Measurements from ENCODE around the gene CAMK1D. TPM values are rescaled to one million over a fixed set of nuclear protein-coding genes. Genes with fewer than 3 reads are reported as not detected.

CAMK1D gene
- total RNA-seq, 1 experiment from 2014 or later, result 6.3 TPM

DNA sequence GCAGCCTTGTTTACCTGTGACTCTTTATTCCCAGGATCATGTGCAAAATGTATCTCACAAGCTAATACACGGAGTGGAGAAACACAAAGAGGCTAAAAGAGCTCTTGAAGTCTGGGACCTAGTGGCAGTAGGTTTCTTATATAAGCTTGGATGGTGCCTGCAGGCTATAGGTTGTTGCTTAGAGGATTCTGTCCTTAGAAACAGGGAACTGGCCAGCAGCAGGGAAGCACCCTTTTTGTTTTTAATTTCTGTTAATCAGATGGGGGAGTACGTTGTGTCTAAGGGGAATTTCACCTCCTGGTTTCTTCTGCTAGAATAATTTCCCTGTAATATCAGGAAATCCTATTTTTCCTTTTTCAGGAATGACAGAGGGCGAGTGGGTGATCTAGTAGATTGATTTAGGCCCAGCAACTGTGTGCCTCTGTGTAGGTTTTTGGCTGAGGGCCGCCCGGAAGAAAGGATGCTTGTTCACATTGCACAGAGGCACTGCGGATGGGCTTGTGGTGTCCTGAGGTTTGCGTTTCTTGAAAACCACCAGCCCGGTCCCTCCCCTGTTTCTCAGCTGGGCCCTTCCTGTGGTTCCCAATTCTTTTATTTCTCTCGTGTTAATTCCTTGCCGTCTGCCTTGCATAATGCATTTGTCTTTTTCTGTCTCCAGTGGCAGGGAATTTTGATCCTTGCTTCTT is 158.0 kb downstream of the CAMK1D start:
- Histone ChIP-seq H4K20me1 (ENCODE audit: control insufficient read depth, insufficient read depth, insufficient read length) (no peaks in the 10 kb centered on the region), H3K79me1 (ENCODE audit: insufficient read depth, low read depth, low read length, poor library complexity, severe bottlenecking) (no peaks in the 10 kb centered on the region), H3K4ac (ENCODE audit: low read depth, low read length) (no peak overlapping the region), H4K5ac (ENCODE audit: insufficient read length, low read depth, low read length) (no peak overlapping the region), H2BK120ac (ENCODE audit: low read depth, low read length, poor library complexity, severe bottlenecking) (no peak overlapping the region), H3K27me3 (ENCODE audit: insufficient read depth, low read length) (no peaks in the 10 kb centered on the region), H2BK5ac (ENCODE audit: insufficient read length, low read length) (no peak overlapping the region), H2BK12ac (ENCODE audit: insufficient read length, low read depth, low read length) (no peak overlapping the region), H3K9me3 (ENCODE audit: control insufficient read depth, low read depth, low read length) (no peaks in the 10 kb centered on the region), H3K14ac (ENCODE audit: insufficient read depth, low read length) (no peak overlapping the region; the same call in 1 of the 2 replicates), H3K23ac (ENCODE audit: insufficient read length, low read depth, low read length) (no peak overlapping the region), H2BK15ac (ENCODE audit: low read depth, low read length) (no peak overlapping the region), H3K4me2 (ENCODE audit: insufficient read depth, insufficient read length, low read length) (no peak overlapping the region), H4K8ac (replicated peaks; ENCODE audit: insufficient read length, low read depth, low read length) (no peak overlapping the region), H3K23me2 (ENCODE audit: insufficient read length, low read depth, low read length, poor library complexity, severe bottlenecking) (no peaks in the 10 kb centered on the region), H2AK5ac (ENCODE audit: insufficient read length, low read length) (no peak overlapping the region), H2AFZ (ENCODE audit: low read length) (no peak overlapping the region), H3K27ac (ENCODE audit: insufficient read length, low read depth, low read length) (no peak overlapping the region), H3K18ac (ENCODE audit: insufficient read length, low read depth, low read length) (no peak overlapping the region), H2BK20ac (ENCODE audit: low read depth, low read length, poor library complexity, severe bottlenecking) (no peak overlapping the region), H3T11ph (ENCODE audit: low read length) (no peak overlapping the region), H3K4me1 (ENCODE audit: insufficient read depth, low read length) (no peaks in the 10 kb centered on the region; the same call in 1 of the 2 replicates), H3K79me2 (ENCODE audit: insufficient read depth, low read length) (no peaks in the 10 kb centered on the region), H4K91ac (ENCODE audit: insufficient read length, low read depth, low read length) (no peak overlapping the region), H3K9ac (ENCODE audit: extremely low read depth, insufficient read length, low read length) (no peak overlapping the region), H3K56ac (ENCODE audit: insufficient read length, low read depth, low read length) (no peak overlapping the region)
- peaks cover 10 to 11% of the 10 kb centered on the region in 2 experiments for H3K4me1 Mint-ChIP-seq
- H3K36me3 Mint-ChIP-seq (ENCODE audit: insufficient read depth in 1 of 3, low read depth in 3 of 3), result peaks cover 0 to 8% (median 4%) of the 10 kb centered on the region in 3 experiments; a peak in 2 of 7 replicates
- H3K27ac Mint-ChIP-seq, result no peak overlapping the region
- no CpG with 5 or more reads among the region's 10 CpGs for WGBS (ENCODE audit: extremely low coverage, insufficient read length, low lambda C conversion rate)
- TF ChIP-seq, protein P1, sequence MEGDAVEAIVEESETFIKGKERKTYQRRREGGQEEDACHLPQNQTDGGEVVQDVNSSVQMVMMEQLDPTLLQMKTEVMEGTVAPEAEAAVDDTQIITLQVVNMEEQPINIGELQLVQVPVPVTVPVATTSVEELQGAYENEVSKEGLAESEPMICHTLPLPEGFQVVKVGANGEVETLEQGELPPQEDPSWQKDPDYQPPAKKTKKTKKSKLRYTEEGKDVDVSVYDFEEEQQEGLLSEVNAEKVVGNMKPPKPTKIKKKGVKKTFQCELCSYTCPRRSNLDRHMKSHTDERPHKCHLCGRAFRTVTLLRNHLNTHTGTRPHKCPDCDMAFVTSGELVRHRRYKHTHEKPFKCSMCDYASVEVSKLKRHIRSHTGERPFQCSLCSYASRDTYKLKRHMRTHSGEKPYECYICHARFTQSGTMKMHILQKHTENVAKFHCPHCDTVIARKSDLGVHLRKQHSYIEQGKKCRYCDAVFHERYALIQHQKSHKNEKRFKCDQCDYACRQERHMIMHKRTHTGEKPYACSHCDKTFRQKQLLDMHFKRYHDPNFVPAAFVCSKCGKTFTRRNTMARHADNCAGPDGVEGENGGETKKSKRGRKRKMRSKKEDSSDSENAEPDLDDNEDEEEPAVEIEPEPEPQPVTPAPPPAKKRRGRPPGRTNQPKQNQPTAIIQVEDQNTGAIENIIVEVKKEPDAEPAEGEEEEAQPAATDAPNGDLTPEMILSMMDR (conservative IDR thresholded peaks at IDR 0.05), result no peak
- no peaks in the 10 kb centered on the region for H3K27me3 Mint-ChIP-seq (ENCODE audit: low read depth)
- no peak overlapping the region for H3K4me3 Mint-ChIP-seq
- peaks cover 0 to 7% of the 10 kb centered on the region in 2 experiments; a peak in 1 of 5 replicates for H3K9me3 Mint-ChIP-seq
- no peak for DNase-seq

Data from H9 (cell line).